HG03342 (cell line): ENCODE data around the gene ADAMTSL5.
"Not testable (repeated sequence)": the region's sequence is repeated elsewhere in the genome, so short reads cannot be mapped to it uniquely, and the experiment has no call there.

Source experiments
- ATAC-seq: cut with Tn5 transposase; IDR thresholded peaks from one replicate; pipeline ENCODE4 v1.9.1; 2021; ENCODE audit warnings: mild to moderate bottlenecking, moderate library complexity; ENCODE audit not compliant: unreplicated experiment

ADAMTSL5 gene

GRCh38 chr19:1514295-1514661 lies 1.5 kb upstream of the ADAMTSL5 start:
- ATAC-seq: no peak

GRCh38 chr19:1513499-1514294 lies 878 bp upstream of the ADAMTSL5 start:
- no peak for ATAC-seq

- ATAC-seq: no peak
Observed at GRCh38 chr19:1511318-1512317, 1.2 kb downstream of the ADAMTSL5 start.

GRCh38 chr19:1510807-1511206 lies 2.0 kb downstream of the ADAMTSL5 start:
- ATAC-seq: no peak

- ATAC-seq: no peak
Observed at GRCh38 chr19:1510442-1510806, 2.4 kb downstream of the ADAMTSL5 start.

- ATAC-seq: no peak
Observed at GRCh38 chr19:1509602-1510441, 3.0 kb downstream of the ADAMTSL5 start.

GRCh38 chr19:1508507-1508856 lies 4.3 kb downstream of the ADAMTSL5 start:
- ATAC-seq: no peak

- peak; percentile 64 for ATAC-seq
Observed at GRCh38 chr19:1507763-1508506, 4.9 kb downstream of the ADAMTSL5 start.

- no peak for ATAC-seq
Observed at GRCh38 chr19:1507192-1507660, 5.6 kb downstream of the ADAMTSL5 start.

GRCh38 chr19:1505991-1506881 lies 6.6 kb downstream of the ADAMTSL5 start:
- ATAC-seq: no peak

GRCh38 chr19:1505012-1505411 lies 7.8 kb downstream of the ADAMTSL5 start:
- no peak for ATAC-seq

GRCh38 chr19:1503925-1504773 lies 8.7 kb downstream of the ADAMTSL5 start:
- ATAC-seq: no peak

- ATAC-seq: no peak
Observed at GRCh38 chr19:1503089-1503924, 9.5 kb downstream of the ADAMTSL5 start.

- ATAC-seq: no peak
Observed at GRCh38 chr19:1502433-1503088, 10.3 kb downstream of the ADAMTSL5 start.

GRCh38 chr19:1501200-1501595 lies 11.6 kb downstream of the ADAMTSL5 start:
- ATAC-seq: no peak

- ATAC-seq: not testable (repeated sequence)
Observed at GRCh38 chr19:1499231-1499630, 13.6 kb downstream of the ADAMTSL5 start.
